ENCODE data around the gene ZNRF1.

DNA sequence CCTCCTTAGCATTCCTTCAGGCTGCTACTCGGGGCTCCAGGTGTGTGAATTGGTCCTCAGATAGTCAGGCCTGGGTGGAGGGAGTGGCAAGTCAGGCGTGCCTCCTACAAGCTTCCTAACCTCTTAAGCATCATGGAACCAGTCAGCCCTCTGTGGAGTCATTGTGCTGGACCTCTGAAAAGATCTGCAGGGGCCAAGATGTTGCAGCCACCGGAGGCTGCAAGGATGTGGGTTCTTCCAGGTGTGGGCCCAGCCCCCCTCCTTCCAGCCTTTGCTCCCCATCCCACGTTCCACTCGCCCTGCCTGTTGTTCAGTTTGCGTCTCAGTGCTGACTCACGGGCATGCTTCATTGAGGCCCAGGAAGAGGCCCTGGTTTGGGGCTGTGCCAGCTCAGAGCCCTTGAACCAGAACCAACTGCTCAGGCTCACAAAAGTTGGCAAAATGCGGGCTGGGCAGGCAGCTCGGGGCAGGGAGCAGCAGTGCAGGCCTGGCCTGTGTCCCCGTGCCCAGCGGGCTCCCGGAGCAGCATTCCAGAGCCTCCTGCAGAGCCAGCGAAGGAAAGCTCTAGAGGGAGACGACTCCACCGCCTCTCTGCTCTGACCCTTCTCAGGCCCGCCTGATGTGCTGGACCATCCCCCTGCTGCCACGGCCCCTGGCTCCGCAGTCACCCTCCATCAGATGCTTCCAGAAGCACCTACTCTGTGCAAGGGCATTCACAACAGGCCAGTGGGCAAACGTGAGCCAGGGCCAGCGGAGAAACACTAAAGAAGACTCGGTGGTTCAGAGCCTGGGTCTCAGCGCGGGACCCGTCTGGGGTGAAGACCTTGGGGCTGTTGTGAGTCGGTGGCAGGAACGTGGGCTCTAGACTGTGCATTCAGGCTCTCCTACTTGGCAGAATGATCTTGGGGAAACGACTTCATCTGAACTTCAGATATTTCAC lies 110.2 kb downstream of the ZNRF1 start:
- TF ChIP-seq EZH2 (IDR thresholded peaks at IDR 0.05) (no peak), FOXP2 (optimal IDR thresholded peaks at IDR 0.05; ENCODE audit: control extremely low read depth, extremely low read length, insufficient read depth) (no peak), POLR2AphosphoS5 (IDR thresholded peaks at IDR 0.05; ENCODE audit: borderline replicate concordance, low read depth, low read length) (no peak)
